DMS153 treated with DMSO at 0.1 percent for 48 hours (cell line): ENCODE data around the gene STK24.

ENCODE experiments used
- DNase-seq: peaks from one replicate; lab custom pipeline; 2025; ENCODE audit not compliant: unreplicated experiment; lab: John Stamatoyannopoulos, UW

STK24 gene

GRCh38 chr13:98493042-98493712, 83.7 kb downstream of the STK24 start:
- DNase-seq, result no peak

- DNase-seq, result no peak
Measured at GRCh38 chr13:98492335-98493041, 84.4 kb downstream of the STK24 start.

- no peak for DNase-seq
Measured at GRCh38 chr13:98490866-98491265, 86.0 kb downstream of the STK24 start.

GRCh38 chr13:98490195-98490836, 86.6 kb downstream of the STK24 start:
- no peak for DNase-seq

- DNase-seq, result no peak
Measured at GRCh38 chr13:98489446-98490194, 87.3 kb downstream of the STK24 start.

- DNase-seq, result no peak
Measured at GRCh38 chr13:98488736-98489135, 88.2 kb downstream of the STK24 start.

- DNase-seq, result no peak
Measured at GRCh38 chr13:98487522-98487921, 89.4 kb downstream of the STK24 start.

- no peak for DNase-seq
Measured at GRCh38 chr13:98487016-98487415, 89.9 kb downstream of the STK24 start.

GRCh38 chr13:98486412-98486811, 90.5 kb downstream of the STK24 start:
- DNase-seq, result no peak

- DNase-seq, result no peak
Measured at GRCh38 chr13:98485561-98485960, 91.3 kb downstream of the STK24 start.

- peak; percentile 39 for DNase-seq
Measured at GRCh38 chr13:98484289-98485219, 92.4 kb downstream of the STK24 start.

GRCh38 chr13:98483601-98484288, 93.2 kb downstream of the STK24 start:
- no peak for DNase-seq

- no peak for DNase-seq
Measured at GRCh38 chr13:98482476-98483444, 94.1 kb downstream of the STK24 start.

GRCh38 chr13:98480915-98481877, 95.7 kb downstream of the STK24 start:
- no peak for DNase-seq

GRCh38 chr13:98479496-98480003, 97.4 kb downstream of the STK24 start:
- no peak for DNase-seq

GRCh38 chr13:98478189-98479129, 98.4 kb downstream of the STK24 start:
- no peak for DNase-seq
